Sigmoid colon (tissue), 7 donors: ENCODE measurements around the gene PTX3. TPM values are rescaled to one million over a fixed set of nuclear protein-coding genes. Genes with fewer than 3 reads are reported as not detected.

ENCODE experiments used
- DNase-seq: peaks from one replicate; pipeline ENCODE4 v3.0.0-alpha.2; 2019
- H3K27ac ChIP-seq, 4 donors: fragments of 200-600 bp; sonication (generic); one replicate each; pipeline ENCODE4 v1.5.1; 2016 to 2019; ENCODE audit warnings: mild to moderate bottlenecking in 1 of 4
- H3K27me3 ChIP-seq, 3 donors: fragments of 200-600 bp; sonication (generic); one replicate each; pipeline ENCODE4 v1.5.1; 2019; ENCODE audit warnings: mild to moderate bottlenecking in 1 of 3
- H3K36me3 ChIP-seq, 4 donors: fragments of 200-600 bp; sonication (generic); one replicate each; pipeline ENCODE4 v1.5.1; 2016 to 2019
- H3K4me1 ChIP-seq, 4 donors: fragments of 200-600 bp; sonication (generic); one replicate each; pipeline ENCODE4 v1.5.1; 2017 to 2019
- H3K4me3 ChIP-seq, 4 donors: fragments of 200-600 bp; sonication (generic); one replicate each; pipeline ENCODE4 v1.5.1; 2017 to 2019; ENCODE audit warnings: mild to moderate bottlenecking in 2 of 4, moderate library complexity in 1 of 4
- H3K9me3 ChIP-seq, 4 donors: fragments of 200-600 bp in 3 of 4; sonication (generic) in 3 of 4; one replicate each; pipeline versions ENCODE4 v1.5.1 to v1.6.1; 2013 to 2019
- EP300 ChIP-seq, 4 donors: sonication (generic); formaldehyde crosslinking; IDR thresholded peaks; one replicate each; pipeline ENCODE4 v1.6.1; 2017; ENCODE audit warnings: antibody characterized with exemption in 4 of 4
- POLR2A ChIP-seq, 2 donors: fragments of 450-650 bp; IDR thresholded peaks; one replicate each; pipeline ENCODE4 v1.6.1; 2016; ENCODE audit warnings: antibody characterized with exemption in 2 of 2, mild to moderate bottlenecking in 2 of 2, moderate library complexity in 2 of 2
- POLR2AphosphoS5 ChIP-seq, 4 donors: sonication (generic); formaldehyde crosslinking; IDR thresholded peaks; one replicate each; pipeline ENCODE4 v1.6.1; 2017; ENCODE audit warnings: antibody characterized with exemption in 4 of 4
- WGBS, 2 donors: extraction: QIAGEN DNeasy Blood & Tissue Kit; methylation state at CpG; one replicate each; pipeline ENCODE4 v1.1.7; 2013; 5-methylcytosine and 5-hydroxymethylcytosine counted together
- intact Hi-C: fragments of 100-400 bp; cut with DNase I; formaldehyde crosslinking; loops from one replicate; pipeline ENCODE4 v1.15.1; 2023
- polyA plus RNA-seq, 3 donors: library from polyadenylated mRNA; stranded (reverse); fragments of 200-250 nt; gene quantifications; one replicate each; pipeline ENCODE4 v1.2.3, GENCODE V29; 2013
- total RNA-seq, 4 donors: library from RNA; depleted of rRNA; stranded (reverse); fragments of >200 nt; gene quantifications; one replicate each; pipeline ENCODE4 v1.1.0, GENCODE V29; 2016
- TF ChIP-seq, protein P1 (sequence below), 4 experiments: fragments of 450-650 bp in 3 of 4; fragments of 200-600 bp in 1 of 4; IDR thresholded peaks; one replicate each; pipeline ENCODE4 v1.5.1; 2016 to 2019; ENCODE audit warnings: antibody characterized with exemption in 4 of 4, mild to moderate bottlenecking in 3 of 4, moderate library complexity in 2 of 4
- donor health status: healthy with polysubstance abuse.
- donor health status: Bipolar disorder and iron deficiency.
- donor health status: healthy.

The PTX3 gene
- total and polyA plus RNA-seq, 7 donors = 0.69 to 34.2 (median 5.4) TPM

DNA sequence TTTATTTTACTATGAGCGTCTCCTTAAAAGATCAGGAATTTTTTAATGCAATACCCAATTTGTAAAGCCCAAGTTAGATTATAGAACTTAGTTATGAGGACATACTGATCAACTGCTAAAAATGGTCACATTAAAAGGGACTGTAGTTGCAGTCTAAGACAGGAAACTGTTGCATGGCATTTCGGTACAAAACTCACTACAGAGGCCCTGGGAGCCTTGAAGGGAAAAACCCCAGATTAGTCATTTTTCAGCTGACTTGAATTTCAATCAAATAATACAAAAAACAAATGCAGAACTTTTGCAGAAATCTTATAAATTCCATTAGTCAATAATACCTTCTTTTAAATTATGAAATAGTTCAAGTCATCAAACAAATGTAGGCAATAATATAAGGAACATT, 6.9 kb upstream of the PTX3 start:
- 62 to 77% methylated on average over 2 of the region's 2 CpGs for WGBS, 2 donors
- no peaks in the 10 kb centered on the region for H3K27me3 ChIP-seq
- TF ChIP-seq POLR2A (IDR thresholded peaks at IDR 0.05) (no peak), EP300 (IDR thresholded peaks at IDR 0.05) (no peak), POLR2AphosphoS5 (IDR thresholded peaks at IDR 0.05) (no peak)
- TF ChIP-seq, protein P1, sequence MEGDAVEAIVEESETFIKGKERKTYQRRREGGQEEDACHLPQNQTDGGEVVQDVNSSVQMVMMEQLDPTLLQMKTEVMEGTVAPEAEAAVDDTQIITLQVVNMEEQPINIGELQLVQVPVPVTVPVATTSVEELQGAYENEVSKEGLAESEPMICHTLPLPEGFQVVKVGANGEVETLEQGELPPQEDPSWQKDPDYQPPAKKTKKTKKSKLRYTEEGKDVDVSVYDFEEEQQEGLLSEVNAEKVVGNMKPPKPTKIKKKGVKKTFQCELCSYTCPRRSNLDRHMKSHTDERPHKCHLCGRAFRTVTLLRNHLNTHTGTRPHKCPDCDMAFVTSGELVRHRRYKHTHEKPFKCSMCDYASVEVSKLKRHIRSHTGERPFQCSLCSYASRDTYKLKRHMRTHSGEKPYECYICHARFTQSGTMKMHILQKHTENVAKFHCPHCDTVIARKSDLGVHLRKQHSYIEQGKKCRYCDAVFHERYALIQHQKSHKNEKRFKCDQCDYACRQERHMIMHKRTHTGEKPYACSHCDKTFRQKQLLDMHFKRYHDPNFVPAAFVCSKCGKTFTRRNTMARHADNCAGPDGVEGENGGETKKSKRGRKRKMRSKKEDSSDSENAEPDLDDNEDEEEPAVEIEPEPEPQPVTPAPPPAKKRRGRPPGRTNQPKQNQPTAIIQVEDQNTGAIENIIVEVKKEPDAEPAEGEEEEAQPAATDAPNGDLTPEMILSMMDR (IDR thresholded peaks at IDR 0.05) = no peak
- H3K27ac ChIP-seq = no peak overlapping the region
- no peaks in the 10 kb centered on the region for H3K9me3 ChIP-seq
- no peak for DNase-seq
- H3K4me3 ChIP-seq = no peak overlapping the region
- H3K36me3 ChIP-seq = no peaks in the 10 kb centered on the region
- intact Hi-C loops = no loop called here
- H3K4me1 ChIP-seq = no peaks in the 10 kb centered on the region

DNA sequence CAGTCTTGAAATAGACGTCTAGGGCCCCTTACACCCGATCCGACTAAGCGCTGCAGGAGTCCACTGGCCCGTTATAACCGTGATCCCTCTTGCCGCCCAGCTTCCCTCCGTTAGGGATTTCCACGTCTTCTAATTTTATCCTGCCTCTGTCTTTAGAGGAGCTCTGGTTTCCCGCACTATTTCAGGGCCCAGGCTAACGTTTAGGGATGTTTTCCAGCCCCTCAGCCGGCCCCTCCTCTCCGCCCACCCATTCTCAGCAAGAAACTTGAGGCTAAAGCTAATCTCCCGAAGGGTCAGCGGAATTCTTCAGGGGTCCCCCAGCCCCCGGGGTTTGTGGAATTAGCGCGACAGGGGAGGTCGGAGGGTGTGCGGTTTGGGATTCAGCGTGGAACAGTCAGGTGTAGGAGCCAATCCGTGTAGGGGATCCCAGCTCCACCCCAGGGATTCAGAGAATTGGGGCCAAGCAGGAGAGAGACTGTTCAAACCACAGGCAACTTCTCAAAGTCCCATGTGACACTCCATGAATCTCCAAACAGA, 1.6 kb downstream of the PTX3 start:
- peak overlapping the region; percentile 38 to 78 (median 66) for H3K4me3 ChIP-seq
- no peaks in the 10 kb centered on the region for H3K9me3 ChIP-seq
- intact Hi-C loops = loop anchor here (5.0 kb wide), 1 partner anchor 236 kb away; no protein-coding TSS in a partner anchor
- H3K4me1 ChIP-seq = peaks cover 0 to 30% (median 8%) of the 10 kb centered on the region in 4 donors
- no peaks in the 10 kb centered on the region for H3K36me3 ChIP-seq
- TF ChIP-seq POLR2A (IDR thresholded peaks at IDR 0.05) = no peak
- TF ChIP-seq, protein P1 (IDR thresholded peaks at IDR 0.05) = no peak
- TF ChIP-seq EP300 (IDR thresholded peaks at IDR 0.05) = no peak
- TF ChIP-seq POLR2AphosphoS5 (IDR thresholded peaks at IDR 0.05) = no peak
- no peaks in the 10 kb centered on the region for H3K27me3 ChIP-seq
- no peak for DNase-seq
- 5 to 6% methylated on average over 22 of the region's 22 CpGs for WGBS, 2 donors
- peak overlapping the region; percentile 62 to 85 (median 74) for H3K27ac ChIP-seq

DNA sequence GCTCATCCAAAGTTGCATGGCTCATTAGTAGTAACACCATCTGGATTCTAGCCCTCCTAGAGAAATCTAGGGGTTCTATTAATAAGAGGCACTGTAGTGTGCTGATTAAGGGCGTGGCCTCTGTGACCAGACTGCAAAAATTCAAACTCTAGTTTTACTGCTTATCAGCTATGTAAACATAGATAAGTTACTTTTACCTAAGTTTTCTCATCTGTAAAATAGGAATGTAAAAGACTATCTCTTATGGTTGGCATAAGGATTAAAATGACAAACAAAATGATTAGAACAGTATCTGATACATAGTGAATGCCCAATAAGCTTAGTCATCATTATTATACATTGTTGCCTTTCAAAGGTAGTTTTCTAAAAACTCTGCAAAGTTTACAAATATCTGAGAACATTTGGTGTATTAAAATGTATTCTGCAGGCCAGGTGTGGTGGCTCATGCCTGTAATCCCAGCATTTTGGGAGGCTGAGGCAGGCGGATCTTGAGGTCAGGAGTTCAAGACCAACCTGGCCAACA, 4.5 kb downstream of the PTX3 start:
- TF ChIP-seq, protein P1 (IDR thresholded peaks at IDR 0.05) = no peak
- TF ChIP-seq POLR2AphosphoS5 (IDR thresholded peaks at IDR 0.05) (no peak), POLR2A (IDR thresholded peaks at IDR 0.05) (no peak), EP300 (IDR thresholded peaks at IDR 0.05) (no peak)
- intact Hi-C loops = no loop called here
- no peaks in the 10 kb centered on the region for H3K27me3 ChIP-seq
- H3K27ac ChIP-seq = no peak overlapping the region
- WGBS, 2 donors = 65 to 83% methylated on average over 2 of the region's 2 CpGs
- H3K4me3 ChIP-seq = no peak overlapping the region
- H3K9me3 ChIP-seq = no peaks in the 10 kb centered on the region
- H3K4me1 ChIP-seq = peaks cover 0 to 30% (median 8%) of the 10 kb centered on the region in 4 donors
- no peaks in the 10 kb centered on the region for H3K36me3 ChIP-seq
- DNase-seq = no peak

DNA sequence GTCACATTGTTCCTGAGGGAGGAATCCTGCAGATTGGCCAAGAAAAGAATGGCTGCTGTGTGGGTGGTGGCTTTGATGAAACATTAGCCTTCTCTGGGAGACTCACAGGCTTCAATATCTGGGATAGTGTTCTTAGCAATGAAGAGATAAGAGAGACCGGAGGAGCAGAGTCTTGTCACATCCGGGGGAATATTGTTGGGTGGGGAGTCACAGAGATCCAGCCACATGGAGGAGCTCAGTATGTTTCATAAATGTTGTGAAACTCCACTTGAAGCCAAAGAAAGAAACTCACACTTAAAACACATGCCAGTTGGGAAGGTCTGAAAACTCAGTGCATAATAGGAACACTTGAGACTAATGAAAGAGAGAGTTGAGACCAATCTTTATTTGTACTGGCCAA, 6.1 kb downstream of the PTX3 start:
- WGBS, 2 donors = 80 to 83% methylated on average over 2 of the region's 2 CpGs
- Histone ChIP-seq H3K4me1 (peaks cover 0 to 18% (median 5%) of the 10 kb centered on the region in 4 donors), H3K9me3 (no peaks in the 10 kb centered on the region), H3K4me3 (no peak overlapping the region), H3K27me3 (no peaks in the 10 kb centered on the region), H3K36me3 (no peaks in the 10 kb centered on the region), H3K27ac (no peak overlapping the region)
- intact Hi-C loops = no loop called here
- no peak for DNase-seq
- peak in 1 of 4 donors; percentile 19 for TF ChIP-seq POLR2AphosphoS5 (IDR thresholded peaks at IDR 0.05)
- no peak for TF ChIP-seq EP300 (IDR thresholded peaks at IDR 0.05)

DNA sequence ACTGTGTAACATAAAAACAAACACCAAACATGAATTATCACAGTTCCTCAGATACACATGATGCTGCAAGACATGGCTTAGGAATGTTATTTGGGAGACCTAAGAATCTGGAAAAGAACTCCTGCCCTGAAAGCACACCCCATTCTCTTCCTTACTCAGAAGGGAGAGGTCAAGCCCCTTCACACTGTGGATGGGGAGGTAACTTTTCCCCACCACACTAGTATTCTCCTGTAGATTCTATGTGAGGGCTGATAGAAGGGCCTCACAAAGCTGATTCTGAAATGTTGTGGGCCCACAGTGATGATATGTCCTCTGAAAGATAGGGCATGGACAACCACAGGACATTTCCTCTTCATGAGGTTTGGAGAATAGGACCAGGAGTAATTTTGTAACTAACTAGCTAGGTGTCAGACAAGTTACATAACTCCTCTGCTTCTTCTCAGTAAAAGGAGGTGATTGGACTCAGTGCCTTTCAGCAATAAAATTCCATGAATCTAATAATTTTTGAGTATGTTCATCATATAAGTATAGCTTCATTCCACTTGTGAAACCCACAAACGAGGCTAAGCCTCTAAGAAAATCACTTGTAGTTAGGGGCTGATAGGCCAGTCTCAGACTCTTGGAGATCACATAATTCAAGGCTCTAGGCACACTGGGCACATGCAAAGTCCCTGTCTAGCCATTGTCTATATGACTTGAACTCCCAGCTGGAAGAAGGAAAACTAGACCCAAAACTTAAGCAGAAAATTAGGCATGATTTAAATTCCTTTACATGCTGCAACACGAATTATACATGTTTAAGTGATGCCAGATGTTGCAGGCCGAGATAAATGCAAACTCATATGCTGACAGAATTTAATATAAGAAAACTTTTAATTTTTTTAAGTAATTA, 7.5 kb downstream of the PTX3 start:
- TF ChIP-seq POLR2A (IDR thresholded peaks at IDR 0.05) (no peak), EP300 (IDR thresholded peaks at IDR 0.05) (no peak), POLR2AphosphoS5 (IDR thresholded peaks at IDR 0.05) (no peak)
- TF ChIP-seq, protein P1 (IDR thresholded peaks at IDR 0.05) = no peak
- WGBS, 2 donors = 73 to 80% methylated on average over 3 of the region's 3 CpGs
- Histone ChIP-seq H3K27ac (no peak overlapping the region), H3K36me3 (no peaks in the 10 kb centered on the region), H3K4me1 (peaks cover 0 to 6% (median 0%) of the 10 kb centered on the region in 4 donors), H3K4me3 (no peak overlapping the region), H3K9me3 (no peaks in the 10 kb centered on the region), H3K27me3 (no peaks in the 10 kb centered on the region)
- intact Hi-C loops = no loop called here
- DNase-seq = no peak
